ENCODE measurements around the gene PIGN.
"Not testable (repeated sequence)": the region's sequence is repeated elsewhere in the genome, so short reads cannot be mapped to it uniquely, and the experiment has no call there.

PIGN gene

GRCh38 chr18:62175521-62175920 is 11.3 kb downstream of the PIGN start:
- no peak for DNase-seq

- DNase-seq = no peak
These were observed 14.6 kb downstream of the PIGN start for GRCh38 chr18:62172298-62172697.

- DNase-seq = no peak
These were observed 16.0 kb downstream of the PIGN start for GRCh38 chr18:62170857-62171256.

GRCh38 chr18:62166524-62166923 is 20.3 kb downstream of the PIGN start:
- not testable (repeated sequence) for DNase-seq

- no peak for DNase-seq
These were observed 21.3 kb downstream of the PIGN start for GRCh38 chr18:62165583-62165982.

- DNase-seq = no peak
These were observed 21.9 kb downstream of the PIGN start for GRCh38 chr18:62164855-62165487.

GRCh38 chr18:62164310-62164709 is 22.5 kb downstream of the PIGN start:
- DNase-seq = no peak

- DNase-seq = no peak
These were observed 29.0 kb downstream of the PIGN start for GRCh38 chr18:62157843-62158242.

- no peak for DNase-seq
These were observed 34.0 kb downstream of the PIGN start for GRCh38 chr18:62152844-62153243.

- no peak for DNase-seq
These were observed 35.6 kb downstream of the PIGN start for GRCh38 chr18:62151068-62151771.

GRCh38 chr18:62144338-62144737 is 42.5 kb downstream of the PIGN start:
- DNase-seq = no peak

GRCh38 chr18:62140259-62140658 is 46.6 kb downstream of the PIGN start:
- no peak for DNase-seq

GRCh38 chr18:62138461-62139235 is 48.2 kb downstream of the PIGN start:
- DNase-seq = no peak

- DNase-seq = peak; percentile 72
These were observed 55.5 kb downstream of the PIGN start for GRCh38 chr18:62131301-62131909.

GRCh38 chr18:62128157-62128556 is 58.7 kb downstream of the PIGN start:
- no peak for DNase-seq

- no peak for DNase-seq
These were observed 60.1 kb downstream of the PIGN start for GRCh38 chr18:62126737-62127136.

- no peak for DNase-seq
These were observed 61.2 kb downstream of the PIGN start for GRCh38 chr18:62125702-62126101.

GRCh38 chr18:62122330-62122729 is 64.5 kb downstream of the PIGN start:
- DNase-seq = no peak

- no peak for DNase-seq
These were observed 67.0 kb downstream of the PIGN start for GRCh38 chr18:62119884-62120283.

GRCh38 chr18:62118328-62118727 is 68.5 kb downstream of the PIGN start:
- no peak for DNase-seq

GRCh38 chr18:62109676-62110075 is 77.2 kb downstream of the PIGN start:
- no peak for DNase-seq

- no peak for DNase-seq
These were observed 79.0 kb downstream of the PIGN start for GRCh38 chr18:62107881-62108280.

GRCh38 chr18:62106271-62106670 is 80.6 kb downstream of the PIGN start:
- no peak for DNase-seq

- DNase-seq = no peak
These were observed 81.5 kb downstream of the PIGN start for GRCh38 chr18:62105376-62105775.

Data from CD4-positive, alpha-beta T cell treated with Interleukin-6 for 4 hours (primary cell).